Measurements from ENCODE around the gene FBLN1.
A peak's percentile ranks its signal among the peaks of the same experiment; 100 is the strongest.
"Not testable (repeated sequence)": the region's sequence is repeated elsewhere in the genome, so short reads cannot be mapped to it uniquely, and the experiment has no call there.

The FBLN1 gene

GRCh38 chr22:45548991-45549761 lies 46.5 kb downstream of the FBLN1 start:
- DNase-seq (ENCODE audit: low read depth), result peak; percentile 95

DNA sequence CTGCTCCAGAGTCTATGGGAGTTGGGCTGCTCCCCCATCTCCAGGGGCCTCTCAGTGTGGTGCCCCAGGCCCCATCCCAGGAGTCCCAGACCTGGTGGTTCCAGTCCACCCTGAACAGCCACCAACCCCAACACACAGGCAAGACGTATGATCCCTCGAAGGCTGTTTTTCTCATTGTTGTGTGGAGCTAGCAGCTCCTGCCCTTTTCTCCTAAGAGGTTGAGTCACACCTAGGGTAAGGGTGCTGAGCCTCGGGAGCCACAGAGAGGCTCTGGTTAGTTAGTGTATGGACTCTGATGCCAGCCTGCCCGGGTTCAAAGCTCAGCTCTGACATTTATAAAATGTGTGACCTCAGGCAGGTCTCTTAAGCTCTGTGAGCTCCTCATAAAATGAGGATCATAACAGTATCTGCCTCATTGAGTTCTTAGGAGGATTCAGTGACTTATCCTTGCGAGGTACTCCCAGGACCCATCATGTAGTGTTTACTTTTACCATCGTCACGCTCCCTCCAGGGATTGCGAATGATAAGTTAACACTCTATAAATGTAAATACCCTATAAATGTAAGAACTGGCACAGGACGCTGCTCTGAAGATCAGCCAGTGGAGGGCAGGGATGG lies 47.2 kb downstream of the FBLN1 start:
- peak; percentile 59 for DNase-seq (ENCODE audit: low read depth)

- no peak for DNase-seq (ENCODE audit: low read depth)
These were observed 47.7 kb downstream of the FBLN1 start for GRCh38 chr22:45550416-45550815.

- DNase-seq (ENCODE audit: low read depth), result no peak
These were observed 48.2 kb downstream of the FBLN1 start for GRCh38 chr22:45550891-45551290.

GRCh38 chr22:45551310-45552016 lies 48.8 kb downstream of the FBLN1 start:
- DNase-seq (ENCODE audit: low read depth), result peak; percentile 80

GRCh38 chr22:45552017-45552411 lies 49.3 kb downstream of the FBLN1 start:
- no peak for DNase-seq (ENCODE audit: low read depth)

DNA sequence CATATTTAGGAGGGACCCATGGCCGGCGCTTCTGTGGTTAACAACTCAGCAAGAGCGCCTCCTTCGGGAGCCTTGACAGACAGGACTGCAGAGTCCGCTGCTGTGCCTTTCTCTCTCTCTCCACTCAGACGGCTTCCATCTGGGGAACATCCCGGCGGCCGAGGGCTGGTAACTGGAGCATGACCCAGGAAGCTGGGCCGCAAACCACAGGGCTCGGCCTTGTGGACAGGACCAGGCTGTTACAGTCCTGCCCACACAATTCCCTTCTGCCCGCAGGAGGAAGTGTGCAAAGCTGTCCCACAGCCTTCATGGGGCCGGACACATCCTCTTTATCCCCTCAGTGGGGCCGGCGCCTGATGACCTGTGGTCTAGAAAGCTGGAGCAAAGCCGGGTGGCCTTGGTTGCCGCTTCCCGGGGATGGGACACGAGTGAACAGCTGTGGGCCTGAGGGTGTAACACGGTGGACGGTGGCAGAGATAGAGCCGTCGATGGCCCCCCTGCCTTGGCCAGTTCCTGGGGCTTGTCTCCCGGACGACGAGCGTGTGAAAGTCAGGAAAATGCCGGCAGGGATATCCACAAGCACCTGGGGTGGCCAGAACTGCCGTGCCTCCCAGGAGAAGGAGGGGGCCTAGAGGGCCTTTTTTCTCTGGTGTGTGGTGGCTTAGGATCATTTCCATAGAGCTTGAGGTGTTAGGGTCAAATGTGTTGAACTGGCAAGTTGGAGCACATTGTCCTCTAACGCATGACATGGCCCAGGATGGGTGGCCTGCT lies 50.1 kb downstream of the FBLN1 start:
- peak; percentile 99 for DNase-seq (ENCODE audit: low read depth)

DNA sequence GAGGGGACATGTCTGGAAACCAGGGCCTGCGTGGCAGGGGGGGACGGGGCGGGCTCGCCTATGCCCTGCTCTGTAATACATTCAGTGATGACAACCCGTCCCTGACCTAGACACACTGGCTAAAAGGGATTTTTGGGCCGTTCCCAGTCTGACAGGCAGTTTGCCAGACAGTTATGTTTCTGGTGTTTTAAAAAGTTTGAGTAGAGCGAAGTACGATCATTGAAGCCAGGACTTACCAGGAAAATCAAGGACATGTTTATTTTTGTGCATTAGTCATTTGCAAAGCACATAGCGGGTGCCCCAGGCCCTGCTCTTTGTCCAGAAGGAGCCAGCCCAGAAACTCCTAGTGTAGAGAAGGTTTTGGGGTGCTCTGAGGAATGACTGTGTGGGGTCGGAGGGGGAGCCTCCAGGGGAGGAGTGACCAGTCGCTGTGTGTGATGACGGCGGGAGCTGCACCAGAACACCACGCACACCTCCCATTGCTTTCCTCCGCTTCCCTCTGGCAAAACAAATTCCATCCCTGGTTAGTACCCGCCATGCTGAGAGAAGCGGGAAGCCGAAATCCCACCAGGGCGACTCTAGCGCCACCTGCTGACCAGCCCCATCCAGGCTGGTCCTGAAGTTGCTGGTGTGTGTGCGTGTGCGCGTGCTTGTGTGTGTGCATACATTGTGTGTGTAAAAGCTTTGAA lies 50.8 kb downstream of the FBLN1 start:
- peak; percentile 81 for DNase-seq (ENCODE audit: low read depth)

DNA sequence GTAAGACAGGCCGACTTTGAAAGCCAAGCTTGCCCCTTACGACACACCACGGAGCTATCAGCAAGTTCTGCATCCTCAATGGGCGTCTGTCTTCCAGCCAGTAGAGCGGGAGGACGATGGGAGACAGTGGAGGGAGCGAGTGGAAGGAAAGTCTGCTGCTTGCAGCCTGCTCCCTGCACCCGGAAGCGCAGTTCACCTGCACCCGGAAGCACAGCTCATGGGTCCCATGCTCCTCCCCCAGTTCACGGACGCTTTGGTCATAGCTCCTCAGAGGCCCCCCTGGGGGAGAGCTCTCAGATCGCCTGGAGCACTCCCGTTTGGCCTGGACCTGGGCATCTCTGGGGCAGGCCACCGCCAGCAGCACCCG lies 51.3 kb downstream of the FBLN1 start:
- no peak for DNase-seq (ENCODE audit: low read depth)

GRCh38 chr22:45554861-45555260 lies 52.2 kb downstream of the FBLN1 start:
- DNase-seq (ENCODE audit: low read depth), result no peak

- DNase-seq (ENCODE audit: low read depth), result not testable (repeated sequence)
These were observed 55.2 kb downstream of the FBLN1 start for GRCh38 chr22:45557926-45558325.

DNA sequence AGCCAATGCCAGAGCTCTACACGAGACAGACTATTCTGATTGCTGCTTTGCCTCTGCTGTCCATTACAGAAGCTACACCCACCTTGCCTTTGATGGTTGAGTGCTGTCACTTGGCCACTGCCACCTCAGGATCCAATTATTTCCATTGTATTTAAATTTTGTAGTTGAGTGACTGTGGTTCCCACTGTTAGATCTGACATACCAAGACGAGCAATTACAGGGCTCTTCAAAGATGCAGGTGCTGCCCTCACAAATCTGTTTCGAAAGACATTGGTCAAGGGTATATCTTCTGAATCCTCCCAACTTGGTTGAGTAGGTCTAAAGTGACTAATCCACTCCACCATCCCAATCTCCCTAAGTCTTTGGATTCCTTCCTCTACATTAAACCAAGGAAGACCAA lies 57.4 kb downstream of the FBLN1 start:
- not testable (repeated sequence) for DNase-seq (ENCODE audit: low read depth)

- DNase-seq (ENCODE audit: low read depth), result not testable (repeated sequence)
These were observed 58.1 kb downstream of the FBLN1 start for GRCh38 chr22:45560761-45561160.

GRCh38 chr22:45562102-45562501 lies 59.4 kb downstream of the FBLN1 start:
- no peak for DNase-seq (ENCODE audit: low read depth)

- no peak for DNase-seq (ENCODE audit: low read depth)
These were observed 60.1 kb downstream of the FBLN1 start for GRCh38 chr22:45562537-45563361.

DNA sequence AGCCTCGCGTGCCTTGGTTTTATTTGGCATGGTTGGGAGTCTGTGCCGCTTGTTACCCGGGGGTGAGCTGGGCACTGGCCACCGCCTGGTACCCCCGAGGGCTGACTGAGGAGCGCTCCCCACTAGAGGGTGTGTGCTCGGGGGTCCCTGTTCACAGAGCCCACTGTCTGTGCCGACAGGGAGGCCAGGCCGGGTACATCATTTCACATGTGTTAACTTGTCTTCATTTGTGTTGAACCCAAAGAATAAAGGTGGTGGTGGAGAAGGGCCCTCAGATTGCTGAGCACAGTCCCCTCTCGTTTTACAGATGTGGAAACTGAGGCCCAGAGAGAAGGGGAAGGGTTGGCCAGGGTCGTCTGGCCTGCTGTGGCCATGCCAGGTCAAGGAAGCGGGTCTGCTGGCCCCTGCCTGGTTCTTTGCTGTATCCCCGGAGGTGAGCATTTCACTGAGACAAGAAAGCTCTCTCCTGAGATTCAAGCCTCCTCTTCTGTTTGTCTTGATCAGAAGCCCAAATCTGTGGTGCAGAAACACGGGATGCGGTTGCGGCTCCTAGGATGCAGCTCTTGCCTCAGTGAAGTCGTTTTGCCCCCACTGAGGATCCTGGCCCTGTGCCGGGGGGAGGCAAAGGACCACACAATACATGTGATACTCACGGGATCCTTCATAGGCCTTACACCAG lies 60.8 kb downstream of the FBLN1 start:
- no peak for DNase-seq (ENCODE audit: low read depth)

DNA sequence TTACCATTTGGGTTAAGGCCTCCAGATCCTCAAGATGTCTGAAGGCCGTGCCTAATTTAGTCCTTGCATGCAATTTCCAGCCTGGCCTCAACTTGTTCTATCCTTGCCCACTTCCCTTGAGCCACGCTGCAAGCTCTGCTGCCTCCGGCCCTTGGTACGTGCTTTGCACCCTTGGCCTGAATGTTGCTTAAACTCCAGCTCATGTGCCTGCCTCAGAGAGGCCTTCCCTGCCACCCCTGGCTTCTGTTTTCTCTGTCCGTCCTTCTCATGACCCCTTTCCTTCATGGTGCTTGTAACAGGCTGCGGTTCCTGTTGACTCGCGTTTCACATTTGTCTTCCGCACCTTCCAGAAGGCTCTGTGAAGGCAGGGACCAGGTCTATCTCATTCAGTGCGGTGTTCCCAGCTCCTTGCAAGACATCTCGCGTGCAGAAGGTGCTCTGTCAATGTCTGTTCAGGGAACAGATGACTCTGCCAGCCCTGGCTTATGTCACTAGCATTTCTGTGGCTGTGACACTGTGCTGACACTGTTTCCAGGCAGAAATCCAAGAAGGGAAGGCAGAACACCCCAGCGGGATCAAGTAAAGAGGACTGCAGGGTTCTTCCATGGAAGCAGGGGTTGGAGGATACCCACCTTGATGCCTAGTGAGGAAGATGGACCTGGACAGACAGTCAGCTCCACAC lies 61.8 kb downstream of the FBLN1 start:
- no peak for DNase-seq (ENCODE audit: low read depth)

- no peak for DNase-seq (ENCODE audit: low read depth)
These were observed 62.5 kb downstream of the FBLN1 start for GRCh38 chr22:45565171-45565570.

DNA sequence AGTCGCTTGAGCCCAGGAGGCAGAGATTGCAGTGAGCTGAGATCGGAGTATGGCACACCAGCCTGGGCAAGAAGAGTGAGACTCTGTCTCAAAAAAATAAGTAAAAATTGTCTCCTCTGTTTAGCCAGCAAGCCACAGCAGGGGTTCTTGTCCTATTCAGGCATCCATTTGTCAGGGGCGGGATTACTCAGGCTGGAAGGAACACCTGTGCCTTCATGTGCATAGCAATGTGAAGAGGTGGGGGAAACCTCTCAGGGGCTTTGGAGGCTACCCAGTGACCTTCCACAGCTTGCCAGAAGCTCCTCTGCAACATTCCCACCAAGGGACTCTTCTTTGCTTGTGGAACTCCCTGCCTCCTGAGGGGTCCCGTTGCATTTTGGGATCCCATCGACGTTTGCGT lies 63.3 kb downstream of the FBLN1 start:
- DNase-seq (ENCODE audit: low read depth), result no peak

- no peak for DNase-seq (ENCODE audit: low read depth)
These were observed 65.5 kb downstream of the FBLN1 start for GRCh38 chr22:45568213-45568612.

Data from amniotic epithelial cell (primary cell).